ENCODE measurements around the gene MX1.

- TF ChIP-seq CTCF (IDR thresholded peaks at IDR 0.05; ENCODE audit: low read depth, low read length, missing input control) (no peak), TAF1 (conservative IDR thresholded peaks at IDR 0.05) (no peak), REST (IDR thresholded peaks at IDR 0.05) (no peak)
Observed at GRCh38 chr21:41500363-41500762, 74.3 kb downstream of the MX1 start.
